GM21528 (cell line): ENCODE results near the gene TPRG1.

Experiments used
- ATAC-seq: cut with Tn5 transposase; IDR thresholded peaks from one replicate; pipeline ENCODE4 v1.9.1; 2021; ENCODE audit warnings: mild to moderate bottlenecking, moderate library complexity; ENCODE audit not compliant: unreplicated experiment, low FRiP score

TPRG1 gene

DNA sequence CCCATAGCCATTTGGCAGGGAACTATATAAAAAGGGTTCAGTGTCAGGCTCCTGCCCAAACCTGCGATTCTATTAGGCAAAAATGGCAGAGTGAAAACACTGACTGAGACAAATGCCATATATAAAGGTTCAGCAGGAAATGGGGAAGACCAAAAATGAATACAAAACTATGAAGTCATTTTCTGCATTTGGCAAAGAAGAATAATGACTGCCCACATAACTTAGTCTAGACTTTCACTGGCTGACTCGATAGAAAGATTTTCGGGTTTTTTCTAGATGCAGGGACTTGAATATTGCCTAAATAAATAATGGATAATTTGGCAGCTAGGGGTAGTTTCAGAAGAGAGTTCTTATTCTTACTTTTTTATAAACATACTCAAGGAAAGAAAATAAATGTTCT lies 178.0 kb downstream of the TPRG1 start:
- ATAC-seq, result no peak

DNA sequence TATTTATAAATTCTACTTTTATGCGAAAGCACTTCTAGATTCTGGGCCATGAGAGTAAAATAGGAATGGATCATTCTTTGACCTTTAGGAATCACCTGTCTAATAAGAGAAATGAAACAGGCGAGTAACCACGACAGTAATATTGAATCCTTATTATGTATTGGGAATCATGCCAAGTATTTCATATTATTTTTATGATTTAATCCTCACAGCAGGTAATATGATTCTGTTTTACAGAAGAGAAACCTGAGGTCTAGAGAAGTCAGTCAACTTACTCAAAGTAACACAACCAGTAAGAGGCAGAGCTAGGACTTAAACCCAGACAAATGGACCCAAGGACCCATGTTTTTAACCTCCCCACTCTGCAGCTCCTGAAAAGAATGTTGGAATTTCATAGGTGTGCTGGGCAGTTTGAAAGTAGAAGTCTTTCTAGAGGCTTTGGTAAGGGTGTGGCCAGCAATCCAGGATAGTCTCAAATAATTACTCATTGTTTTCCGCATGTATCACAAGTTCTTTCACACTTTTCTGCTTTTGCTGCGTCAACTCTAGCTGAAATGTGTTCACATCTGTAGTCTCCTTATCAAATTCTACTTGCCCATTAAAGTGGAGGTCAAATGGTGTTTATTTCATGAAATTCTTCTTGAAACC lies 181.7 kb downstream of the TPRG1 start:
- ATAC-seq, result no peak

DNA sequence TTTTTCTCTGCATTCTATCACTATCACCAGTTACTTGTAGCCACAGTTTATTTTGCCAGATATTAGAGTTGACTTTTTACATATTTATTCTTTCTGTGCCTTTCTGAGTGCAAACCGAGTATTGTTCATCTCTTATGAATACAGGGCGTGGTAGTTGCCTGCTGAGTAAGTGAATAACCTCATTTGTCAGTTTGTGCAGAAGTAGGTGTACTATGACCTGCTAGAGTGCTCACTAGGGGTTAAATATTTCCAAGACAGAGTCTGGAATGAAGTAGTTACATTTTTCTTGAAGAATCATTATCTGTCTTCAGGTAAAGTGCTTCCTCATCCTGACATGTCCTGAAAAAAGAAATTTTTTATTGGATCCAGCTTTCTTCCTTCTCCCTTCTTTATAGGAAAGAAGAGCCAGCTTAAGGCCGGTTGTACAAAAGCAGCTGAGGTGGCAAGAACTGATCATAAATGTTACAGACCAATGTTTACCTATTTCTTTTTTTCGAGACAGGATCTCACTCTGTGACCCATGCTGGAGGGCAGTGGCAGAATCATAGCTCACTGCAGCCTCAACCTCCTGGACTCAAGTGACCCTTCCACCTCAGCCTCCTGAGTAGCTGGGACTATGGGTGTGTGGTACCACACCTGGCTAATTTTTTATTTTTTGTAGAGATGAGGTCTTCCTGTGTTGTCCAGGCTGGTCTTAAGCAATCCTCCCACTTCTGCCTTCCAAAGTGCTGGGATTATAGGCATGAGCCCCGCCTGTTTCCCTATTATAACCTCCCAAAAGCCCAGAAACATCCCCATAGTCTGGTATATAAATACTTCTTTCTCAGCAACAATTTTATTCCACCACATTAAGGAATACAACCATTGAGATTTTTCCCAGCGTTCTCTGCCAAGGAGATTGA lies 182.5 kb downstream of the TPRG1 start:
- ATAC-seq, result no peak

DNA sequence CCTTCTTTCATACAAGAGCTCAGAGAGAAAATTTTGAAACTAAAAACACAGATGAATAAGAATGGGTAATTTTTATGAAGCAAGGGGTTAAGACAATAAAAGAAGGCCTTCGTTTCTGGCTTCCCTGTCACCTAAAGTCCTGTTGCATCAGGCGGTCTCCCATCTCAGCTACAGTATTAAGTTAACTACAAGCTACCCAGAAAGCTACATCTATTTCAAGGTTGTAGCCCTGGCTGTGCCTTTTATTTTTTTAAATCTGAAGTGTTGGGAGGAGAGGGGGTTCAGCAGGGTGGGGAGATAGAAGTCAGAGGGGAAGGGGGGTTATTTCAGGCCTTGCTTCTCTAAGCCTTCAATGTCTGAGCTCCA lies 183.3 kb downstream of the TPRG1 start:
- no peak for ATAC-seq

DNA sequence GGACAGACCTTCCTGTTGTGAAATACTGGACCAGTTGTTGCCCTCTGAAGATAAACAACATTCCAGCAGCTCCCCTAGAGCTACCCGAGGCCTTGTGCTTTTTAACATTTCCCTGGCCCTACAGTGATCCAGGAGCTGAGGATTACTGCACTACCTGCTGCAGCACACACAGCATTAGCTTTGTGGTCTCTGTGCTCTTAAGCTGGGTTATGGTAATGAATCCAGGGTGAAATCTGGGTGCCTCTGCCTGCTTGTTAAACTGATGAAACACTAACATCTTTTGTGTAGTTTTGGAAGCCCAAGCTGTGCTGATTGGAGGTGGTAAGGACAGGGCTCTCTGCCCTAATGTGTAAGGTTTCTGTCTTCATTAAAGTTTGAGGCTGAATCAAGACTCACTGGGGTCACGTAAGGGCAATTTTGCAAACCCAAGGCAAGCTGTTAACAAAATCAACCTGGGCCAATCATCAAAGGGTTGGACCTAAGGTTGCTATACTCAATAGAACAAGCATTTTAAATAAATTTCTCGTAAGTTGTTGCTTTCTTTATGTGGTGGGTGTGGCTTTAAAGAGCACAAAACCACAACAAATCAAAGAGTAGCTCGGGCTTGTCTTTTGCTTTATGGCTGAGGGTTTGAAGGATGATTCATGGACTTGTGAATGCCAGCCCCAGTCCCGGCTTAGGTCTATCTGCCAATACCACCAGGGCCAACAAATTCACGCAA lies 183.9 kb downstream of the TPRG1 start:
- ATAC-seq, result no peak

DNA sequence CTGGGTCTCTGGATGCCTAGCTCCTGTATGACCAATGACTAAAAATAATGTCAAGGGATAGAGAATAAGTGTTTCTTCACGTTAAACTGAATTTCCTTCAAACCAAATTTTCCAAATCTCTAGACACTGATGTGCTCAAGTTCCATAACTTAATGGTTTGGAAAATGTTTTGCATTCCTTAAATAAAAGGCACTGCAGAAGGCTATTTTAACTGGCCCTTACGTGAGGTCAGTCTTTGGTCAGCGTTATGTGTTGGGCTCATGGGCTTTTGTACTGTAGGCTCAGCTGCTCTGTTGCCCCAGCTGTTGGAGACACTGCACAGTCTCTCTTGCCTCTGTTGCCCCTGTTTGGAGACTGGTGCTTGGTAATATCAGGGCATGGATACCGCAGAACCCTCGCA lies 188.5 kb downstream of the TPRG1 start:
- no peak for ATAC-seq

DNA sequence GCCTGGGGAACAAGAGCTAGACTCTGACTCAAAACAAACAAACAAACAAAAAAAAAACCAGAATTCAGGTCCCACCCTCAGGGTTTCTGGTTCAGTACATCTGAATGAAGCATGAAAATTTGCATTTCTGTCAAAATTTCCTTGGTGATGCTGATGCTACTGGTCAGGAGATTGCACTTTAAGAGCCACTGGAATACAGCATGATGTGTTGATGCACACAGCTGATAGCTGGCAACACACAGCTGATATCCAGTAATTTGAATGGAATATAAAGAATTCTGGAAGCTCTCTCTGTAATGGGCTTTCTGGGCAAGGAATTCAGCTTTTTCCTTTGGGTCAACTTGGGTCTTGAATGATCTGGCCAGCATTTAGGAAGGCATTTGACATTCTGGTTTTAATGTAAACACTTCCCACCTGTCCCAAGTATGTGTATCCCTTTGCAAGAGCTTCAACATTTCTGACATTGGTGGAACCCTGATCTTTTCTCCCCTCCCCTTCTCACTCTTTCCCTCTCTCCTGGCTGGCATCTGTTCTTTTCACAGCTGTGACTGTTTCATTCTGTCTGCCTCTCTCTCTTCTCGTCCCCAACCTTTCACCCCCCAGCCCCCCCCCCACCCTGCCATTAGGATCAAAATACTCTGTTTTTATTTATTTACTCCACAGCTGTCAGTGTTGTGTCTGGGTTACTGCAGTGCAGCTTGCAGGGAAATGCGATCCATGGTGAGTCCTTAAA lies 189.5 kb downstream of the TPRG1 start:
- ATAC-seq, result no peak

DNA sequence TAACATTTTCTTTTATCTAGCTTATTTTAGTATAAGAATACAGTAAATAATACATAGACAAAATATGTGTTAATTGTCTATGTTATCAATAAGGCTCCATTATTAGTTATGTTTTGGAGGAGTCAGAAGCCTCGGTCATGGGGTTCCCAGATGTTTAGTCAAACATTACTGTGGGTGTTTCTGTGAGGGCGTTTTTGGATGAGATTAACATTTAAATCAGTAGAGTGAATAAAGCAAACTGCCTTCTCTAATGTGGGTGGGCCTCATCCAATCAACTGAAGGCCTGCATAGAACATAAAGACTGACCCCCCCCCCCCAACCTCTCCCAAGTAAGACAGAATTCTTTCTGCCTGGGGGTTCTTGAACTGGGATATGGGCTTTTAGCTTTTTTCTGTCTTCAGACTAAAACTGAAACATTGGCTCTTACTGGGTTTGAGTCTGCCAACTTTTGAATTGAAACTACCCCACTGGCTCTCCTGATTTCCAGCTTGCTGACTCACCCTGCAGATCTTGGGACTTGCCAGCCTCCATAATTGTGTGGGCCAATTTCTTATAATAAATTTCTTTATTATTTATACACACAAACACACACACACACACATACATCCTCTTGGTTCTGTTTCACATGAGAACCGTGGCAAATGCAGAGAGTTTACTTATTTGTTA lies 192.0 kb downstream of the TPRG1 start:
- no peak for ATAC-seq

DNA sequence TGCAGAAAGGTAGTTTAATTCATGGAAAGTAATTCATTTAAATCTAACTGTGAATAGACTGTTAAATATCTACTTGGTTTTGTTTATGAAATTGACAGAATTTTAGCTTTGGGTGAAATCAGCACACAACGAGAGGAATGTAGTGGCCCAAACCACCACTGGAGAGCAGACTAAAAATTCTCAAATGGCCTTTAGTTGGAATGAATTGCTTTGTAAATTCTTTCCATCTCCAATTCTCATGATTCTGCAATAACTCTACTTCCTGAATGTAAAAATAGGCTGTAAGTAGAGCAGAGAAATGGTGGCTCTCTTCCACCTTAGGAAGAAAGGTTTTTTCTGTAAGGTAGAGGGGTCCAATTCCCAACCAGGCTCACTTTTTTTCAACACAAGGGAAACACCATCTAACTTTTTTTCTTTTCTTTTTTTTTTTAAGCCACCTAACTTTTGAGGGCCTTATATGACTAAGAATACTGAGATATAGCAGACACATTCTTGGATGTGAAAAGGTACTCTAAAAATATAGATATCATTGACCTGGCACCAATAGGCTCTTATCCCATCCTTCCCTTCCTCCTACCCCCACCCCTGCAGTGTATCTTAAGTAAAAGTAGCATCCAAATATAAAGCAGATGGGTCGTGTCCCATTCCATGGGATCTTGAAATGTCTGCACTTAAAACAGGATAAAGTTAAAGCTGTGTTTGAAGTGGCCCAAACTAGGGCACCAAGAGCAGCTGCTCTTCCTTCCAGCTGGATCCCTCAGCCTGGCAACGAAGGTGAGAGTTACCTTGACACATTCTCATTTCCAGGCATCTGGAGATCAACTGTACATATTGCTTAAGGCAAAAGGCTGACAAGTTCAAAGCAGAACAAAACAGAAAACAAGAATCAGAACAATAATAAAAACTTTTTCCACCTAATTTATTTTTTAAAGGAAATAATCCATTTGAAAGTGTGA lies 194.1 kb downstream of the TPRG1 start:
- no peak for ATAC-seq

DNA sequence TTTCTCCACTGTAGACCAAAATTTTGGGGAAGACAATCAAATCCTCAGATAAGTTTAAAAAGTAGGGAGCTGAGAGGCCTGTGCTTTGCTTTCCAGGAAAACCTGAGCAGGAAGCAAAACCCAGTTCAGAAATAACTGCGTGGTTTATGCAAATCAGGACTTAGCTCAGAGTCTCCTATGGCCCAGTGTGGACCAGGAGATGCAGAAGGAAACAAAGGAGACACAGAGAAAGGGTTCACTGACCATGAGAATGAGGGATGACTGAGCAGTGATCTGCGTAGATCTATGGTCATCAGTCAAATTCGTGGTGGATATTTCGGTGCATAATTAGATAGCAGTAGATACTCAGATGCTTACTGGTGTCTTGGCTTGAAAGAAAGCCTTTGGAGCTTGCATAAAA lies 196.6 kb downstream of the TPRG1 start:
- ATAC-seq, result no peak

DNA sequence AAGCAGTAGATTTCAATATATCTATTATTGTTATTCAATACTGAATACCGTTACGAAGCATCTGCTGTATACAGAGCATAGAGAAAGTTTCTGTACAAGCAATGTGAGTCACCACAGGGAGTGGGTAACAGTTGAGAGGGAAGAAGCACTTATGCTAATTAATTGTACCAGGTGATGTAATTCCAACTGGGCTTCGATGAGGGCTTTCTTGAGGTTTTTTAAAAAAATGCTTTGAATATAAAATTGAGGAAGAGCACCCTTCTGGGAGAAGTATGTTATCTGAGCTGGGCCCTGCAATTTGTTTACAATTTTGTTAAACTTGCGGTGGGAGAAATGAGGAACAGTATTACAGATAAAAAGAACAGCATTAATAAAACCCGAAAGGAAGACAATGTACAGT lies 197.9 kb downstream of the TPRG1 start:
- ATAC-seq, result no peak

DNA sequence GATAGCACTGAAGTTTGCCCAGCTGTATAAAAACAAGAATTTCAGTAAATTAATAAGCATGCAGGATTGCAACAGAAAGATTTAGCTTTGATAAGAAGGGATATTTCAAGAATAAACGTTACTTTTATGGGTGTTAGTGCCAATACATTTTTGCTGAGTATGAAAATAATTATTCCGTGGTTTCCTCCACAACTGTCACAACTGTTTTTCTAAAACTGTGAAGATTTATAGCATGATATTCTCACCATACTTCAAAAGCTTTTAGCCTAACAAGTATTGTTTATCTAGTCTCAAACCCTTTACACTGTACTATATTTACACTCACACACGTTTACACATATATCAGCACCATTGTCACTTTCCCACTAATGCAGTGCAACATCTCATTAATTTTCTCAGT lies 200.5 kb downstream of the TPRG1 start:
- no peak for ATAC-seq
